GM06990 (cell line): Measurements from ENCODE around the gene C20orf204.
A peak's percentile ranks its signal among the peaks of the same experiment; 100 is the strongest.

Experiments used
- DNase-seq: peaks from one replicate; pipeline ENCODE4 v3.0.0-alpha.2; 2011; ENCODE audit not compliant: insufficient read length; ENCODE audit errors: extremely low read depth
- H3K27me3 ChIP-seq: replicated peaks from 2 replicates; pipeline ENCODE4 v1.6.0; 2011; ENCODE audit warnings: low read length; ENCODE audit not compliant: control insufficient read depth, insufficient read depth
- H3K36me3 ChIP-seq: 2 replicates; pipeline ENCODE4 v1.5.1; 2011; ENCODE audit warnings: low read length; ENCODE audit not compliant: control insufficient read depth, insufficient read depth
- H3K4me3 ChIP-seq: replicated peaks from 2 replicates; pipeline ENCODE4 v1.5.1; 2011; ENCODE audit warnings: low read depth, mild to moderate bottlenecking, control low read depth, low read length
- CTCF ChIP-seq: IDR thresholded peaks from 2 replicates; pipeline ENCODE4 v1.5.1; 2011; ENCODE audit warnings: low read length, control low read depth, mild to moderate bottlenecking, inconsistent platforms; ENCODE audit not compliant: insufficient read depth, poor library complexity, severe bottlenecking

Gene C20orf204

GRCh38 chr20:64056639-64056888 is 20.6 kb downstream of the C20orf204 start:
- TF ChIP-seq CTCF, result no peak
- Histone ChIP-seq H3K4me3 (no peak overlapping the region), H3K27me3 (no peaks in the 10 kb centered on the region), H3K36me3 (no peaks in the 10 kb centered on the region)
- DNase-seq, result no peak

GRCh38 chr20:64056889-64057627 is 21.1 kb downstream of the C20orf204 start:
- Histone ChIP-seq H3K27me3 (no peaks in the 10 kb centered on the region), H3K4me3 (peak overlapping the region; percentile 47), H3K36me3 (no peaks in the 10 kb centered on the region)
- peak; percentile 69 for DNase-seq
- no peak for TF ChIP-seq CTCF

DNA sequence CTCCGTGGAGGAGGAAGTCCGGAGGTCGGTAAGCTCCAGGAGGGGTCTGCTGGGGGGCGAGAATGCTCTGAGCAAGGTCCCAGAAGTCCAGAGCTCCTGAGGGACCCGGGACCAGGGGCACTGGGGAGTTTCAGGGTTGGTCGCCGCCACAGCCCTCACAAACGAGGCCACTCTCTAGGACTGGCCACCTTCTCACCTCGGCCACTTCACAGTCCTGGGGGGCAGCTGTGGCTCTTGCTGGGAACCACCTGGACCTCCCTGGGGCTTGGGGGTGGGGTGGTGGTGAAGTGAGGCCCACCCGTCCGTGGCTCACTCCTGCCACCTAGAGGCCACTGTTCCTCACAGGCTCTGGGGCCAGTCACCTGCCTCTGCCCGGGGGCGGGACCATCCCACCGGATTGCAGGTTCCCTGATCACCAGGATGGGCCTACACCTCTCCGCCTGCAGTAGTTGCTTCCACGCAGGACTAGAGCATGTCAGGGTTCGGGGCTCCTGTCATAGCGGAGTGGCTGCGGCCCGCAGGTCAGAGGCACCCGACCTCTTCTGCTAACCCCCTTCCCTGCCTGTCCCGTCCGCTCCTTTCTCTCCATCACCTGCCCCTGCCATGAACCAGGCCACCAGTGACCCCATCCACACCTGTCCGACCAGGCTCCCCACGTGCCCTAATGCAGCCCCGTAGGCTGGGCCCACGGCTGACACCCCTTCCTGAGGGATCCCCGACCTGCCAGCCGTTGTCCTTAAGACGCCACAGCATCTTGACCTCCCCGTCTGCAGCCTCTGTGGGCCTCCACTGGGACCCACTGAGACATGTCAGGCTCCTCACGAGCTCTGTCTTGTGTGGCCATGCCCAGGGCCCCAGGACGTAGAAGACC is 21.9 kb downstream of the C20orf204 start:
- no peaks in the 10 kb centered on the region for H3K27me3 ChIP-seq
- H3K36me3 ChIP-seq, result no peaks in the 10 kb centered on the region
- H3K4me3 ChIP-seq, result peak overlapping the region; percentile 47
- peak; percentile 90 for TF ChIP-seq CTCF
- DNase-seq, result peak; percentile 77

GRCh38 chr20:64058536-64058935 is 22.6 kb downstream of the C20orf204 start:
- TF ChIP-seq CTCF, result no peak
- H3K36me3 ChIP-seq, result no peaks in the 10 kb centered on the region

DNA sequence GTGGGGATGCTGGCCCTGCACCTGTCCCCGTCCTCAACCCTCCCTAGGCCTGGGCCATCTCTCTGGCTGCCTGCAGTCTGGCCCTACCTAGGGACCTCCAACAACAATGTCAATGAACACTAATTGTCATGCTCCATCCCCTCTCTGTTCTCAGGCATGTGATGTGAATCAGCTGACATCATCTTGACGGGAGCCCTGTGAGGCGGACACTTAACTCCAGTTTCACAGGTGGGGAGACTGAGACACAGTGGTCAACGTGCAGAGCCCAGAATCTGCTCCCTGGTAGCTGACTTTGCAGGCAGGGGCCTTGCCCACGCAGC is 26.3 kb downstream of the C20orf204 start:
- H3K4me3 ChIP-seq, result peak overlapping the region; percentile 56; the same call in 1 of the 2 replicates
- DNase-seq, result no peak
- no peaks in the 10 kb centered on the region for H3K36me3 ChIP-seq
- TF ChIP-seq CTCF, result no peak
- no peaks in the 10 kb centered on the region for H3K27me3 ChIP-seq

More at GRCh38 chr20:64058536-64058935, 22.6 kb downstream of the C20orf204 start:
- H3K27me3 ChIP-seq, result no peaks in the 10 kb centered on the region
- no peak for DNase-seq
- peak overlapping the region; percentile 47 for H3K4me3 ChIP-seq
